Activated CD8-positive, alpha-beta memory T cell treated with anti-CD3 and anti-CD28 coated beads, Interleukin-2, amount 50 U/mL, for 48 hours (primary cell): ENCODE results near the gene ZEB1.
"Not testable (repeated sequence)": the region's sequence is repeated elsewhere in the genome, so short reads cannot be mapped to it uniquely, and the experiment has no call there.

Source experiments
- DNase-seq: peaks from one replicate; pipeline ENCODE4 v3.0.0-alpha.2; 2020

The ZEB1 gene

DNA sequence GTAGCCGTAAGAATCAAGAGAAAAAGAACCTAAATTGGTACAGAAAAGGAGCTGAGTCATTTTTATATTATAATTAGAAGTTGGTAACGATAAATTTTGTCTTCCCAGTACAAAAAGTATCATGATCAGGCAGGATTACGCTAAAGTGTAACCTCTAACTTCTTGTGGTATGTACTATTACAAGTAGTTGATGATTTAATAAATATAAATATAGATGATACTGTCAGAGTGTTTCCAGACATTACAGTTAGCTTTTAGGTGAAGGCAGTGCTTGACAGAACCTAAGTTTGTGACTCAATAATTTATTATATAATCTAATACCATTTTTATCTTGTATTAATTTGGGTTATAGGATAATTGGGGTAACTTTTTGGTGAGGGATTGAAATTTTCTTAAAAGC lies 53.4 kb downstream of the ZEB1 start:
- DNase-seq: no peak

DNA sequence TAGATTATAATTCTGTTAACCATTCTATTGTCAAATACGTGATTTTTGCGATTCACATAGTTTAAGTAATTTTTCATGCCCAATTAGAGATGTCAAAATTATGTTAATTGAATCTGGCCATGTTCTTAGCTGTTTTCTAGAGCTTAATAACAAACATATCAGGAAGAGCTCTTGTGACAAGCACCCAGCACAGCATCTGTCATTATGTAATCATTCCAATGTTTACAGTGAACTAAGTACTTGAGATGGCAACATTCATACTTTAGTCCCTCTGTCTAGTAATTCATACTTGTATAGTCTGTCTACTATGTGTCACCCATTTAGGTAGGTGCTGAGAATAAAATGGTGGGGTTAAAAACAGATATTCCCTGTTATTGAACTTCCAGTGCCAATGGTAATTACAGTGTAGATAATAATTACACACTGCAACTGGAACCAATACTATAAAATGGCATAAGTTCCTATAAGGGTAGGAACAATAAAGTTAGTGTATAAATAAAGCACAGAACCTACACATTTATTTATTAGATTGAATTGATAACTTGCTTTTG lies 55.2 kb downstream of the ZEB1 start:
- DNase-seq: no peak

DNA sequence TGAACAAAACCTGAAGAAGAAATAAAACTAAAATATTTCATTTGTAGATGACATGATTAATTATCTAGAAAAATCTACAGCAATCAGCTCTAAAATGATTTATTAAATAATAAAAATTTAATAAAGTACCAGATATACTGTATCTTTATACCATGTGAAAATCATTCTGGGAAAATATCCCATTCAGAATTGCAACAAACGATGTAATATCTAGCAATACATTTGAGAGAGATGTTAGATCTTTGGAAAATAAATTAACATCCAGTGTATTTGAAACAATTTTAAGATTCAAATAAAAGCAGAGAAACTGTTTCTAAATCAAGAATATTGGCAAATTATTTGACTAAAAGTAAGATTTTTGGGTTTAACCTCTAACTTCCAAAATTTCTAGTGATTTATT lies 62.2 kb downstream of the ZEB1 start:
- DNase-seq: no peak

DNA sequence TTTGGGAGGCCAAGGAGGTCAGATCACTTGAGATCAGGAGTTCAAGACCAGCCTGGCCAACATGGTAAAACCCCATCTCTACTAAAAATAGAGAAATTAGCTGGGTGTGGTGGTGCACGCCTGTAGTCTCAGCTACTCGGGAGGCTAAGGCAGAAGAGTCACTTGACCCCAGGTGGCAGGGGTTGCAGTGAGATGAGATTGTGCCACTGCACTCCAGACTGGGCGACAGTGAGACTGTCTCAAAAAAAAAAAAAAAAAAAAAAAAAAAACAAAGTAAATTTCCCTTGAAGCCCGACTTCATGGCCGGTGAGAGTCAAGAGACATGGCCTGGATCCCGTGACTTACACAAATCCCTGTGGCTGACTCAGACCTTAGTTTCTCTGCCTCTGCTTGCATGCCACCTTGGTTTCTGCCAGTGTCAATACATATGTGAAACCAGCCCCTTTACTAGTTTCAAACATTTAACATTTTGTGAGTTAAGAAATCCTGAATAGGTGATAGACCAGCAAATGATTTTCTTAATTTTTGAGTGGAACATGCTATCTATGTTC lies 62.8 kb downstream of the ZEB1 start:
- no peak for DNase-seq

DNA sequence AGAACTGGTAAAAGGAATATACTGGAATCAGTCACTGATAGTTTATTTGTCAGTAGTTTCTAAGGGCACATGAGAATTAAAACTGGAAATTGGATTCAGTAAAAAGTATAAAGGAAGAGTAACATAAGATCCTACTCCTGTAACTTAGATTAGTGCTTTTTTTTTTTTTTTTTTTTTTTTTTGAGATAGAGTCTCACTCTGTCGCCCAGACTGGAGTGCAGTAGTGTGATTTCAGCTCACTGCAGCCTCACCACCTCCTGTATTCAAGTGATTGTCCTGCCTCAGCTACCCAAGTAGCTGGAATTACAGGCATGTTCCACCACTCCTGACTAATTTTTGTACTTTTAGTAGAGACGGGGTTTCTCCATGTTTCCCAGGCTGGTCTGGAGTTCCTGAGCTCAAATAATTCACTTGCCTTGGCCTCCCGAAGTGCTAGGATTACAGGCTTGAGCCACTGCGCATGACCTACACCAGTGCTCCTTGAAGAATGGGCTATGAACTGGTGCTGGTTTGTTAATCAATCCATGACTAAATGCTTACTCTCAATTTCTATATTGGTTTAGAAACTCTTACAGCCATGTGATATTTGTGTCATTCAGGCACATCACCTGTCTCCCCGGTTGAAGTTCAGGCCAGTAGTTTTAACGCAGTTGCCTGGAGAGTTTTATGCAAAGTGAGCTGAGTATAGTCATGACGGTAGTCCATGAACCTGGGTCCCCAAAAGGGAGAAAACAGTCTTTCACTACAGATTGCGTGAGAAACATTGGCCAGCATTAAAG lies 65.0 kb downstream of the ZEB1 start:
- DNase-seq: no peak

DNA sequence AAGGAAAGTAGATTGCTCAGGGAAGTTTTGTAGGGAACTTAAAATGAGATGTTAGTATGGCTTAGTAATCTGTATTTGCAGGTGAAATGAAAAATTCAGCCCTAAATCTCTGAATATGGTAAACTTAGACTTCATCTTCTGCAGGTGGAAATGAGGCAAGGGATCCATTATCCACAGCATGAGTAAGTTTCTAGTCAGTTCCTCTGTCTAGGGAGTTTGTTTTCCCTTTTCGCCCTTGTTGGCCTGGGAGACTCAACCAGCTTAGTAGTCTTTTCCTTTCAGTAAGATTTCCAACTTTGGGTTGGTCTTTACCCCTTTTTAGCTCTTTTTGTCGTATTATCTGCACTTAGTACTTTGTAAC lies 65.6 kb downstream of the ZEB1 start:
- DNase-seq: no peak

DNA sequence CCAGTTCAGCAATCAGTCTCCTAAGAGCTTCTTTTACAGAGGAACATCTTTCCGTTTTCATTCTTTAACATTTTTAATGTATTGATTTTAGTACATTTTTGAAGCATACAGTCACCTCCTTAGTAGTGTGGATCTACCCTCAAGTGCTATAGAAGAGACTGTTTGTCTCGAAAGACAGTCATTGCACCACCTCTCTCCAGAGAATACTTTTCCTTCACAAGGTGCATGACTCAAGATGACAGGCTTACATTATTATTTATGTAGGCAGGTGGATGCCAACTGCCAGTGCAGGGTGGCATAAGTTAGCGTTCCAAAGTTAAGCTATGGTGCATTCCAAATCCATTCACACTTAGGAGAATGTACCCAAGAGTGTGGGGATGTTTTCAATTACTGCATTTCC lies 71.8 kb downstream of the ZEB1 start:
- DNase-seq: no peak

DNA sequence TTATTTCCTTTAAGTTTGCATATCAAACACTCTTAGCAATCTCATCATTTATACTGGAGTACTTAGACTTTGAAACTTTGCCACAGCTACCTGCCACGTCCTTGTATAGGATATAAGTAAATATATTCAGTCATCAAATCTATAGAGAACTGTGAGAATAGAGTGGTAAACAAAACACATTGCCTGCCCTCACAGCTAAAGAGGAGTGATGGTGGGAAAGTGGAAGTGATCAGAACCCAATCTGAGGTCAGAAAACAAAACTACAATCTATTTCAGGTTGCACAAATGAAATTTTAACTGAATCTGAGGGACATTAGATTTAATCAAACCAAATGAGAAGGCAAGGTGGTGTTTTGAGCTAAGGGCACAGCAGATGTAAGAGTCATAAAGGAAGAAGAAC lies 74.8 kb downstream of the ZEB1 start:
- no peak for DNase-seq

DNA sequence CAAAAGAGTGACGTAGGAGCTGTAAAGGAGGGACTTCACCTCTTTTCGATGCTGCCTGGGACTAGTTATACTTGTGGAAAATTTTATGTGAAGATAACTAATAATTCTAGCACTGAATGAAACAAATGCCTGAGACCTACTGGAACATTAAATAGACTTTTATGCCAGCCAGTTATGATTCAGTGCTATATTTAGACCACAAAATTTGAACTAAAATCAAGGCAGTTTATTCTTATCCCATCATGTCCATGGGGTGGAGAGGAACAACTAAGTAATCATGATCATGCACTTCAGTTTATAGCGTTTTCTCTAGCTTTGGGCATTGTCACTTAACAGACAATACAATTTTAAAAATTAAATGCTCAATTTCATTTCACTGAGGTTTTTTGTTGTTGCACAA lies 76.7 kb downstream of the ZEB1 start:
- no peak for DNase-seq

DNA sequence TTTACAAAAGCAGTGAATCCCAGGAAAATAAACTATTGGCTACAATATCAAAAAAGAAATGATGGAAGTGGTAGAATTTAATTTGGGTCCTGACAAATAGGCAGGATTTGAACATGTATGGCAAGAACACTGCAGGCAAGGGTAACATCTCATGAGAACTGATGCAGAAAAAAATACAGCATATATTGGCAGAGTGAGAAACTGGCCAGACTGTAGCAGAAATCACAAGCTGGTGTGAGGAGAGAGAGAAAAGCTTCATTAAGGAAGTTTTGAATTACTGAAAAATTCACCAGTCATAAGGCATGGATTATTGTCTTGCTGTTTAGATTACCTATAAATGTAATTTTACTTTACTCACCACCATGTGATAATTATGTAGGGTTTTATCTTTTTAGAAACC lies 77.4 kb downstream of the ZEB1 start:
- no peak for DNase-seq

DNA sequence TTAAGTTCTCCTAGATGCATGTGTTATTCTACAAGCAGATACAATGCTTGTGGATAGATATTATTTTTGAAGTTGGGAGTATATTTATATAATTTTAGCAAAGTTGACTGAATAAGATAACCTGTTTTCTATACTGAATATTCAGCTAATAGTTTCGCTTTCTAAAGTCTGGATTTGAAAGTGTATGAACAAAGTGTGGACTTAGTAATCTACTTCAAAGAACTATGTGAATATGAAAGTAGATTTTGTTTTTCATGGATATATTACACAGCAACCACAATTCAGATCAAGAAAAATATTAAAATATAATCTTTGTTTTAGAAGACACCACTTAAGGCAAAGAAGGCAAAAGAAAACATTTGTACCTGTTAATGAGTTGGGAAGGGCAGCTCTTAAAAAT lies 78.8 kb downstream of the ZEB1 start:
- no peak for DNase-seq

DNA sequence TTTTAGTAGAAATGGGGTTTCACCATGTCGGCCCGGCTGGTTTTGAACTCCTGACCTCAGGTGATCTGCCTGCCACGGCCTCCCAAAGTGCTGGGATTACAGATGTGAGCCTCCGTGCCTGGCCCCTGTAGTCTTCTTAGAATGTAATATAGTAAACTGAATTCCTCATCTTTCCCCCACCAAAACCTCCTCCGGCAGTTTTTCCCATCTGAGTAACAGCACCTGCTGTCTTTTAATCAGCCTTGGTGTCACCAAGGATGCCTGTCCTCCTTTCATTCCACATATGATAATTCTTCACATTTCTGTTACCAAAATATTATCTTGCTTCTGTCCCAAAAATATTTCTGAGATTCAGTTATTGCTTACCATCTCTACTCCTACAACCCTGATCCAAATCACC lies 80.2 kb downstream of the ZEB1 start:
- DNase-seq: no peak

DNA sequence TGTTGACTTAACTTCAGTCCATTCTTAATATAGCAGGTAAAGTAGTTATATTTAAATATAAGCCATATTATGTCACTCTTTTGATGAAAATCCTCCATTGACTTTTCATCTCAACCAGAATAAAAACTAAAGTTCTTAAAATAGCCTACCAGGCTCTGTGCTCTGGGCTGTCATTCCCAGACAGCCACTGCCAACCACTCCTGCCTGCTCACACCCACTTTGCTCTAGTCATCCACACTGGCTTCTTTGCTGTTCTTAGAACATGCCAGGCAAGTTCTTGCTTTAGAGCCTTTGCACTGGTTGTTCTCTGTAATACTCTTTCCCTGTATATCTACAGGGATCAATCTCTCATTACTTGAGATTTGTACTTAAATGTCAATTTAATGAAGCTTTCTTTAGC lies 80.6 kb downstream of the ZEB1 start:
- DNase-seq: no peak

DNA sequence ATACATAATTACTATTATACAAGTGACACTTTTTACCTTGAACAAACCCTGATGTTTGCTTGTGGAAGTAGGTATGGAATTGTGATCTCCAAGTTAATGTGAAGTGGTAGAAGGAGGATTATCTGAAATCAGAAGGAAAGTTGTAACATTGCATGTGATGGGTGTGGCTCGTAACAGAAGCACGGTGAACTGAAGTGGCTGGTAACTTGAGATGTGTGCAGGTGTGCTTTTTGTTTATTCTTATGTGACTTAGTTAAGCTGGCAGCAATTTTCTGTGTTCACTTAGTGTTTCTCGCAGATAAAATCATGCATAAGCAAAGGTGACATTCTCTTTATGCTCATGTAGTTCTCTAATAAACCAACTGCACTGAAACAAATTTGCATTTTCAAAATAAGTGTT lies 82.3 kb downstream of the ZEB1 start:
- no peak for DNase-seq

DNA sequence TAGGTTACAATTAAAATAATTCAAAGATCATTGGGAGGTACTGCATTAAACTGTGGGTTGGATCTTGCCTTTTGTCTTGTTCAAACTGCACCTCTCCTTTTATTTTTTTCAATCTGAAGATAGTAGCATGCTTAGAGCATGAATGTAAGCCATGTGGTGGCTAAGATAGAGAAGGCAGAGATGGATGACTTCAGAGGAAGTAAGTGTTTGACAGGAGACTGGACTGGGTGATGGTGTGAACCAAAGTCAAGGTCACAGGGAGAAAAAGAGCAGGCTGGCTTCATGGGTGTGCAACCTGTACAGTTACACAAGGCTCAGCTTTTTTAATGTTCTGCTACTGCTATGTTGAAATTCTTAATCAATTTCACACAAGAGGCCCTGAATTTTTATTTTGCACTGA lies 85.6 kb downstream of the ZEB1 start:
- no peak for DNase-seq

DNA sequence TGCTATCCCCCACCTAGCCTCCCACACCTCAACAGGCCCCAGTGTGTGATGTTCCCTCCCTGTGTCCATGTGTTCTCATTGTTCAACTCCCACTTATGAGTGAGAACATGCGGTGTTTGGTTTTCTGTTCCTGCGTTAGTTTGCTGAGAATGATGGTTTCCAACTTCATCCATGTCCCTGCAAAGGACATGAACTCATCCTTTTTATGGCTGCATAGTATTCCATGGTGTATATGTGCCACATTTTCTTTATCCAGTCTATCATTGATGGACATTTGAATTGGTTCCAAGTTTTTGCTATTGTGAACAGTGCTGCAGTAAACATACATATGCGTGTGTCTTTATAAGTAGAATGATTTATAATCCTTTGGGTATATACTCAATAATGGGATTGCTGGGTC lies 86.8 kb downstream of the ZEB1 start:
- not testable (repeated sequence) for DNase-seq

DNA sequence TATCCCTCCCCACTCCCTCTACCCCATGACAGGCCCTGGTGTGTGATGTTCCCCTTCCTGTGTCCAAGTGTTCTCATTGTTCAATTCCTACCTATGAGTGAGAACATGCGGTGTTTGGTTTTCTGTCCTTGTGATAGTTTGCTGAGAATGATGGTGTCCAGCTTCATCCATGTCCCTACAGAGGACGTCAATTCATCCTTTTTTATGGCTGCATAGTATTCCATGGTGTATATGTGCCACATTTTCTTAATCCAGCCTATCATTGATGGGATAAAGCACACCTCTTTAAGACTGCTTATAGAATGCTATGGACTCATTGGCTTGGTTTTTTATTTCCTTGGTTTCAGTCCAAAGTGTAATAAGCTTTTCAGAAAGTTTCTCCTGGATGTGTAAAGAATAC lies 93.4 kb downstream of the ZEB1 start:
- not testable (repeated sequence) for DNase-seq

DNA sequence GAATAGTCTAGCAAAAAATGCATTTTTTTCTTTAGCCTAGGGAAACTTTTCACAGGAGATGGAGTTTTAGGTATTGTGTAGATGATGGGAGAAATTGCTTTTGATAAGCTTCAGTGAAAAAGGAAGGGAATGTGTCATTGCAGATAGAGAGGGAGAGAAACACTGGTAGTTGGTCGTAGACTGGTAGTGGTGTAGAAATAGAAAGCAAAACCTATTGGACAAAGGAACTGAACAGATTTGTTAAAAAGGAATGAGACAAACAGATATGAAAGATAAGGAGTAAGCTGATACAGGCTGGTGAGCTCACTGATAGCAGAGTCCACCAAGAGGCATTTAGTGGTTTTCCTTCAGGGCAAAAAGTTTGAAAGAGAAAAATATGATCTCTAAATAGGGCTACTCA lies 94.3 kb downstream of the ZEB1 start:
- DNase-seq: no peak

DNA sequence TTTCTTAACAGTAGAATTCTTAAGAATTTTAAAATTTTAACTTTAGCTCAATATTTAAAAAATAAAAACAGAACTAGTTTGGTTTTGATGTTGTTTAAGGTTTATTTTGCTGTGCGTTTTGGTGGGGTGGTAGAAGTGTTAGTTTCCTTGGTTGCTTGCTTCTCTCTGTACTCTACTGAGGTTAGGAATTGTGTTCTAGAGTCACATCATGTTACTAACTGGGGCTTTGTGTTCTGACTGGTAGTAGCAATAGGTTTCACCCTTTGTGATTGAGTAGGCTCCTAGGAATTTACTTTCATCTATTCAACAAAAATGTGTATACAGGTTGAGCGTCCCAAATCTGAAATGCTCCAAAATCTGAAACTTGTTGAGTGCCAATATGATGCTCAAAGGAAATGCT lies 99.5 kb downstream of the ZEB1 start:
- no peak for DNase-seq

DNA sequence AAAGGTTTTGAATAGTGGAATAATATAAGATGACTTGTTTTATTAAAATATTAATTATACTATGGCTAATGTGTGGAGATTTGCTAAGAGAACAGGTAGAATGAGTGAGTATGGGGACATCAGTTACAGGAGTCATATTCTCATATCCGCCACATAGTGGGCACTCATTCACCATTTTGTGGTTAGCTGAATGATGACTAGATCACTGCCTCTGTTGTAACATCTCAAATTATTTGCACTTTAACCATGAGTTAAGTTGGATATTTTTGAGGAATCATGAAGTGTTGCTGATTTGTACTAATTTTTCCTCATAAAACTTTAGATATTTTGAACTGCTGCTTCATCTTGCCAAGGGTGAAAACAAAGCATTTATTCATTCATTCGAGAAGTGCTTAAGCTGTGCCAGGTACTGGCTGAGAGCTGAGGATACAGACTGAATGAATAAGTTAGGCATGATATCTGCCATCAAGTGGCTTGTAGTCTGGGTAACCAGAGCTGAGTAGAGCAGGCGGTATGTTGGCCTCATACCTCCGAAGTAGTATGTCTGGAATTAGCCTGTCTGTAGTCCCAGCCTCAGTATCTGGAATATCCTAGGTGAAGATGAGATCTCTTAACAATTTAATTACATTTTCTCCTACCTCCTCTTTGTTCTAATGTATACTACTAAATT lies 100.5 kb downstream of the ZEB1 start:
- DNase-seq: no peak

DNA sequence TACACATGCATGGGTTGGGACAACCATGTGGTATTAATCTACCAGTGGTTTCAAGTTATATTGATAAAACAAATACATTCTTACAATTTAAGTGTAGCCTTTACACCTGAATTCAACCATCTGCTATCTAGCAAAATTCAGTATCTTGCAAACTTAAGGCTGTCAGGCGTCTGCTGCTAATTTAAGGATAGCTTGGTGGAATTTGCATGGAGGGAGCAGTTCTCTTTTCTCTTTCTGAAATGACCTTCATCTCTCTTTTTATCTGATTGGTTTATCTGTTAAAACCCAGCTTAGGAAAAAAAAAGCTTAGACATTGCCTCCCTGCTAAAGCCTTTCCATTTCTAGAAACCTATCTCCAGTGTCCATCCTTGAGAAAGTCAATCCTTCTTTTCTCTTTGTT lies 102.3 kb downstream of the ZEB1 start:
- no peak for DNase-seq

DNA sequence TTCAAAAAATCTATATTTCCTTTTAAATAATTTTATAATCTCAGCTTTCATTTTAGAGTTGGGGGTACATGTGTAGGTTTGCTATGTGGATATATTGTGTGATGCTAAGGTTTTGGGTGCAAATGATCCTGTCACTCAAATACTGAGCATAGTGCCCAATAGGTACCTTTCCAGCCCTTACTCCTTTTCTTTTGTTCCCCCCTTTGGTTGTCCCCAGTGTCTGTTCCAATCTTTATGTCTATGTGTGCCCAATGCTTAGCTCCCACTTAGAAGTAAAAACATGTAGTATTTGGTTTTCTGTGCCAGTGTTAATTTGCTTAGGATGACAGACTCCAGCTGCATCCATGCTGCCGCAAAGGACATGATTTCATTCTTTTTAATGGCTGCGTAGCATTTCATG lies 103.6 kb downstream of the ZEB1 start:
- no peak for DNase-seq

DNA sequence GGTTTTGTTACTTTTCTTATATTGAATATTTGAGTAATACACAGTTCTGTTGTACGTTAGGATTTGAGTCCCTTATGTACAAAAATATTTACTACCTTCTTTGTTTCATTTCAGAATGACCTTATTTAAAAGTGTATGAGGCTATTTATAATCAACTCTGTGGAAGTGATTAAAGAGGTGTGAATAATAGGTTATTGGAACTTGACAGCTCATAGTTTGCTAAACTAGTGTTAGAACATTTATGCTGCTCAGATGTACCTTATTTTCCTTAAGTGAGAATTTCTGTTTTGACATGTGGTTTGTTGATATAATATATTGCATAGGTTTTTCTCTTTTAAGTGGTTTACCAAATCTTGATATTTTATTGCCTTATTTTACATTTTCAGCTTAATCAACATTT lies 105.5 kb downstream of the ZEB1 start:
- no peak for DNase-seq

DNA sequence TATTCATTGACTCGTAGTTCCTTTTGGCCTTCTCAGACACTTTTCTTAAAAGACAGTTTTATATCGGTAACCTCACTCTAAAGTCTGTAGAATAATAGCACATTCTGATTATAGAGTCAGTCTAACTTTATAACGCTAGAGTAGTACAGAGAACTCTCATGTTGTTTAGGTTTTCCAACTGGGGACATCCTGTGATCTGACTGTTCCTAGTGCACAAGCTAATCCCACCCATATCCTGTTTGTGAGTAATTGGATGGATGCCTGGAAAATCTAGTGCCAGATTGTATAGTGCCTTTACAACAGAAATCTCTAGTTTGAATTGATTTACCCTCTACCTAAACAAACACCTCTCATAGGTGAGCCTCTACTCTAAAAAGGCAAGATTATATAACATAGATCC lies 107.4 kb downstream of the ZEB1 start:
- DNase-seq: no peak
